Neural cell (in vitro differentiated cells): ENCODE data around the gene MINK1. TPM values are rescaled to one million over a fixed set of nuclear protein-coding genes. Genes with fewer than 3 reads are reported as not detected.

Experiments used
- H2AFZ ChIP-seq: fragments of 200-600, 300-800 bp; sonication (generic), shearing (Covaris generic); 2 replicates; pipeline ENCODE4 v1.6.0; 2014; ENCODE audit warnings: low read depth, mild to moderate bottlenecking, antibody characterized with exemption, low read length, moderate library complexity
- H3F3A ChIP-seq: fragments of 200-600 bp; shearing (Covaris generic); 2 replicates; pipeline ENCODE4 v1.6.1; 2016; ENCODE audit warnings: mild to moderate bottlenecking, moderate library complexity, mixed read lengths, antibody characterized with exemption, low read length; ENCODE audit not compliant: insufficient read depth, poor library complexity, severe bottlenecking
- H3K27ac ChIP-seq: fragments of 200-600, 300-800 bp; sonication (generic), shearing (Covaris generic); 2 replicates; pipeline ENCODE4 v1.5.1; 2014; ENCODE audit warnings: mild to moderate bottlenecking, low read length, moderate library complexity
- H3K27me3 ChIP-seq: fragments of 300-800, 200-600 bp; sonication (generic), shearing (Covaris generic); 2 replicates; pipeline ENCODE4 v1.6.0; 2014; ENCODE audit warnings: mild to moderate bottlenecking, low read depth, low read length, moderate library complexity; ENCODE audit not compliant: insufficient read depth
- H3K36me3 ChIP-seq: fragments of 300-800, 200-600 bp; sonication (generic), shearing (Covaris generic); 2 replicates; pipeline ENCODE4 v1.5.1; 2014; ENCODE audit warnings: mild to moderate bottlenecking, antibody characterized with exemption, low read length, moderate library complexity; ENCODE audit not compliant: insufficient read depth
- H3K4me2 ChIP-seq: fragments of 300-800, 200-600 bp; sonication (generic), shearing (Covaris generic); 2 replicates; pipeline ENCODE4 v1.6.0; 2014; ENCODE audit warnings: mild to moderate bottlenecking, low read length
- H3K4me3 ChIP-seq: fragments of 300-800, 200-600 bp; sonication (generic), shearing (Covaris generic); 2 replicates; pipeline ENCODE4 v1.5.1; 2014; ENCODE audit warnings: mild to moderate bottlenecking, low read length, moderate library complexity
- H3K79me2 ChIP-seq: fragments of 200-600 bp; shearing (Covaris generic); replicated peaks from 2 replicates; pipeline ENCODE4 v1.6.0; 2014; ENCODE audit warnings: mild to moderate bottlenecking, low read length, moderate library complexity; ENCODE audit not compliant: insufficient read depth
- H3K9ac ChIP-seq: fragments of 300-800, 200-600 bp; sonication (generic), shearing (Covaris generic); 2 replicates; pipeline ENCODE4 v1.6.1; 2016; ENCODE audit warnings: mild to moderate bottlenecking, low read length, mixed read lengths
- H3K9me2 ChIP-seq: fragments of 200-600 bp; shearing (Covaris generic); 2 replicates; pipeline ENCODE4 v1.6.1; 2016; ENCODE audit warnings: mild to moderate bottlenecking, low read length, mixed read lengths; ENCODE audit not compliant: insufficient read depth
- H3K9me3 ChIP-seq: fragments of 200-600, 300-800 bp; sonication (generic), shearing (Covaris generic); 2 replicates; pipeline ENCODE4 v1.6.1; 2016; ENCODE audit warnings: mild to moderate bottlenecking, mixed run types, low read length, moderate library complexity, mixed read lengths
- H4K20me1 ChIP-seq: fragments of 200-600 bp; shearing (Covaris generic); 2 replicates; pipeline ENCODE4 v1.6.1; 2016; ENCODE audit warnings: mild to moderate bottlenecking, mixed run types; ENCODE audit not compliant: insufficient read depth
- CTCF ChIP-seq: fragments of 450-650 bp; IDR thresholded peaks from 2 replicates; pipeline ENCODE4 v1.5.1; 2014; ENCODE audit warnings: antibody characterized with exemption, mild to moderate bottlenecking, moderate library complexity; ENCODE audit not compliant: poor library complexity, severe bottlenecking
- EP300 ChIP-seq: fragments of 450-650 bp; conservative IDR thresholded peaks from 2 replicates; pipeline ENCODE4 v1.6.1; 2014; ENCODE audit warnings: antibody characterized with exemption, mild to moderate bottlenecking, moderate library complexity; ENCODE audit not compliant: poor library complexity, severe bottlenecking
- EZH2 ChIP-seq: fragments of 200-600, 300-800 bp; shearing (Covaris generic), sonication (generic); IDR thresholded peaks from 2 replicates; pipeline ENCODE4 v1.6.1; 2014; ENCODE audit warnings: antibody characterized with exemption, low read length, borderline replicate concordance, mild to moderate bottlenecking; ENCODE audit not compliant: insufficient read depth, poor library complexity, severe bottlenecking
- MXI1 ChIP-seq: fragments of 450-650 bp; conservative IDR thresholded peaks from 2 replicates; pipeline ENCODE4 v1.6.1; 2014; ENCODE audit warnings: antibody characterized with exemption, mild to moderate bottlenecking; ENCODE audit not compliant: poor library complexity, severe bottlenecking
- POLR2AphosphoS5 ChIP-seq: IDR thresholded peaks from 2 replicates; pipeline ENCODE4 v1.6.1; 2012
- RAD21 ChIP-seq: fragments of 450-650 bp; conservative IDR thresholded peaks from 2 replicates; pipeline ENCODE4 v1.6.1; 2014; ENCODE audit warnings: antibody characterized with exemption, mild to moderate bottlenecking, moderate library complexity
- REST ChIP-seq: IDR thresholded peaks from 2 replicates; pipeline ENCODE4 v1.6.1; 2012; ENCODE audit warnings: borderline replicate concordance
- SMC3 ChIP-seq: fragments of 450-650 bp; conservative IDR thresholded peaks from 2 replicates; pipeline ENCODE4 v1.6.1; 2014; ENCODE audit warnings: antibody characterized with exemption, mild to moderate bottlenecking, moderate library complexity; ENCODE audit not compliant: poor library complexity
- TAF1 ChIP-seq: IDR thresholded peaks from 2 replicates; pipeline ENCODE4 v1.6.1; 2012; ENCODE audit warnings: low read depth
- polyA plus RNA-seq: library from polyadenylated mRNA; depleted of rRNA; stranded (reverse); fragments of >200 nt; gene quantifications from 2 replicates; pipeline ENCODE4 v1.2.3, GENCODE V29; 2014

The MINK1 gene
- polyA plus RNA-seq, 1 donor from 2014 or later = 38.1 TPM

GRCh38 chr17:4945176-4945943, 112.2 kb downstream of the MINK1 start:
- Histone ChIP-seq H3K27ac (no peak overlapping the region), H3K79me2 (peaks cover 16% of the 10 kb centered on the region), H3K9me2 (no peaks in the 10 kb centered on the region), H3K27me3 (peaks cover 3% of the 10 kb centered on the region), H3K4me3 (no peak overlapping the region), H4K20me1 (no peaks in the 10 kb centered on the region), H2AFZ (no peak overlapping the region), H3K36me3 (no peaks in the 10 kb centered on the region), H3K9ac (no peak overlapping the region), H3F3A (no peaks in the 10 kb centered on the region), H3K4me2 (no peak overlapping the region), H3K9me3 (no peaks in the 10 kb centered on the region)
- TF ChIP-seq RAD21 (no peak), TAF1 (no peak), SMC3 (no peak), EZH2 (no peak), MXI1 (no peak), REST (no peak), CTCF (no peak), EP300 (no peak), POLR2AphosphoS5 (no peak)

- Histone ChIP-seq H3K9me3 (no peaks in the 10 kb centered on the region), H3K79me2 (peaks cover 12% of the 10 kb centered on the region), H3K36me3 (no peaks in the 10 kb centered on the region), H3K27ac (no peak overlapping the region), H3K9me2 (no peaks in the 10 kb centered on the region), H2AFZ (no peak overlapping the region), H4K20me1 (no peaks in the 10 kb centered on the region), H3K4me3 (no peak overlapping the region), H3F3A (no peaks in the 10 kb centered on the region), H3K27me3 (peaks cover 3% of the 10 kb centered on the region), H3K4me2 (no peak overlapping the region), H3K9ac (no peak overlapping the region)
- TF ChIP-seq MXI1 = no peak
- no peak for TF ChIP-seq EP300
- no peak for TF ChIP-seq POLR2AphosphoS5
- TF ChIP-seq SMC3 = no peak
- TF ChIP-seq EZH2 = no peak
- no peak for TF ChIP-seq REST
- no peak for TF ChIP-seq TAF1
- TF ChIP-seq CTCF = no peak
- no peak for TF ChIP-seq RAD21
Measured at GRCh38 chr17:4945944-4946280, 112.8 kb downstream of the MINK1 start.
